ENCODE results near the gene NUDT19. TPM values are rescaled to one million over a fixed set of nuclear protein-coding genes. Genes with fewer than 3 reads are reported as not detected.

NUDT19 gene
- total and polyA plus RNA-seq, 2 donors (not counting 3 experiments of a cell fraction or from before 2014, with no cell fraction given): 6.6 to 14.0 TPM

DNA sequence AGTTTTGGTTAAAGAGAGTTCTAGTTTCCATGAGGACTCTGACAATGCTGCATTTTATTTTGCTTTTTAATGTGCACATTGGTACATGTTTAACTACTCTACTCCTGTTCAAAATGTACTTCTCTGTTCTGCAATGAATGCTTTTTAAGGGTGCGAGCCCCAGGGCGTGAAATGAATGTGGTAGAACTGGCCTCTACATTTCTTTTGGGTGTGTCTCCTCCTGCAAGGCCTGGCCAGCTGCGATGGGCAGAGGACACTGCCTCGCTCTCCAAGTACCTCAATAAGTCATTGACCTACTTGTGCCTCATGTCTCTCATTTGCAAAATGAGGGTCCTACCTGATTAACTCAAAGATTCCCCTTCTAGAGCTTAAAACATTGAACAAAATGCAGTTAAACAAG is 9.3 kb upstream of the NUDT19 start:
- H3K36me3 ChIP-seq (ENCODE audit: control insufficient read depth in 2 of 2, extremely low read depth in 1 of 2, insufficient read depth in 2 of 2, low read length in 2 of 2): no peaks in the 10 kb centered on the region
- BruUV-seq (replicated peaks): no TSS peak
- H3K27me3 ChIP-seq (ENCODE audit: control insufficient read depth in 2 of 2, insufficient read depth in 2 of 2, low read length in 2 of 2): peaks cover 7 to 11% of the 10 kb centered on the region in 2 experiments
- H4K20me1 ChIP-seq (replicated peaks; ENCODE audit: control insufficient read depth, extremely low read depth, insufficient read depth, low read length): no peaks in the 10 kb centered on the region
- ChIA-PET CTCF (interaction anchor here (1.2 kb wide), 1 partner anchor 9 kb away, joined by 3 read pairs; no protein-coding TSS in a partner anchor), POLR2A (no interaction called here)
- no peaks in the 10 kb centered on the region for H3K79me2 ChIP-seq (ENCODE audit: control insufficient read depth, insufficient read depth, low read length)
- no peak overlapping the region for H3K27ac ChIP-seq (ENCODE audit: insufficient read depth, low read depth, low read length)
- H3K4me2 ChIP-seq (ENCODE audit: insufficient read depth, low read length): no peak overlapping the region
- H3K9me3 ChIP-seq (replicated peaks; ENCODE audit: control insufficient read depth, insufficient read depth, low read length): no peaks in the 10 kb centered on the region
- no peaks in the 10 kb centered on the region for H3K9me1 ChIP-seq (replicated peaks; ENCODE audit: control insufficient read depth, extremely low read depth, insufficient read depth, low read length)
- intact Hi-C loops (cut with micrococcal nuclease): no loop called here
- dilution Hi-C loops (cut with MboI; ENCODE audit: extremely low pct_ligation_motif_present, low sequenced_read_pairs): no loop called here
- TF ChIP-seq JUN (IDR thresholded peaks at IDR 0.05; ENCODE audit: borderline replicate concordance, insufficient read depth, insufficient read length, low read depth) (no peak), FOS (IDR thresholded peaks at IDR 0.05; ENCODE audit: borderline replicate concordance, insufficient read depth, low read length) (no peak), POLR2A (IDR thresholded peaks at IDR 0.05; ENCODE audit: low read depth, low read length) (no peak), MAX (IDR thresholded peaks at IDR 0.05; ENCODE audit: insufficient read depth, insufficient read length) (no peak), EZH2 (IDR thresholded peaks at IDR 0.05; ENCODE audit: borderline replicate concordance, low read depth, low read length, severe bottlenecking) (no peak)
- no peaks in the 10 kb centered on the region for H3K4me1 ChIP-seq (ENCODE audit: control insufficient read depth, extremely low read depth, insufficient read depth, low read length)
- FAIRE-seq: no peak
- DNase-seq (ENCODE audit: low read depth, low spot score): no peak
- no peak overlapping the region for H3K9ac ChIP-seq (replicated peaks; ENCODE audit: extremely low read depth, insufficient read depth, low read length)
- H3K4me3 ChIP-seq (replicated peaks in 1 of 3; ENCODE audit: insufficient read depth in 1 of 3, low read depth in 1 of 3, low read length in 3 of 3): no peak overlapping the region
- no peak overlapping the region for H2AFZ ChIP-seq (ENCODE audit: low read depth, low read length)

- no peaks in the 10 kb centered on the region for H3K9me3 ChIP-seq (replicated peaks; ENCODE audit: control insufficient read depth, insufficient read depth, low read length)
- intact Hi-C loops (cut with micrococcal nuclease) (no loop called here), dilution Hi-C loops (cut with MboI; ENCODE audit: extremely low pct_ligation_motif_present, low sequenced_read_pairs) (no loop called here)
- TF ChIP-seq FOS (IDR thresholded peaks at IDR 0.05; ENCODE audit: borderline replicate concordance, insufficient read depth, low read length) (no peak), GATA2 (IDR thresholded peaks at IDR 0.05; ENCODE audit: insufficient read depth, insufficient read length, low read depth, low read length) (no peak), MYC (IDR thresholded peaks at IDR 0.05; ENCODE audit: low read depth, low read length) (no peak), POLR2A (IDR thresholded peaks at IDR 0.05; ENCODE audit: low read depth, low read length) (no peak), JUN (IDR thresholded peaks at IDR 0.05; ENCODE audit: borderline replicate concordance, insufficient read depth, insufficient read length, low read depth) (no peak), POLR2AphosphoS5 (IDR thresholded peaks at IDR 0.05; ENCODE audit: insufficient read depth, low read depth, low read length) (no peak), MAX (IDR thresholded peaks at IDR 0.05; ENCODE audit: insufficient read depth, insufficient read length) (no peak), EZH2 (IDR thresholded peaks at IDR 0.05; ENCODE audit: borderline replicate concordance, low read depth, low read length, severe bottlenecking) (no peak)
- TF ChIP-seq, protein P1, sequence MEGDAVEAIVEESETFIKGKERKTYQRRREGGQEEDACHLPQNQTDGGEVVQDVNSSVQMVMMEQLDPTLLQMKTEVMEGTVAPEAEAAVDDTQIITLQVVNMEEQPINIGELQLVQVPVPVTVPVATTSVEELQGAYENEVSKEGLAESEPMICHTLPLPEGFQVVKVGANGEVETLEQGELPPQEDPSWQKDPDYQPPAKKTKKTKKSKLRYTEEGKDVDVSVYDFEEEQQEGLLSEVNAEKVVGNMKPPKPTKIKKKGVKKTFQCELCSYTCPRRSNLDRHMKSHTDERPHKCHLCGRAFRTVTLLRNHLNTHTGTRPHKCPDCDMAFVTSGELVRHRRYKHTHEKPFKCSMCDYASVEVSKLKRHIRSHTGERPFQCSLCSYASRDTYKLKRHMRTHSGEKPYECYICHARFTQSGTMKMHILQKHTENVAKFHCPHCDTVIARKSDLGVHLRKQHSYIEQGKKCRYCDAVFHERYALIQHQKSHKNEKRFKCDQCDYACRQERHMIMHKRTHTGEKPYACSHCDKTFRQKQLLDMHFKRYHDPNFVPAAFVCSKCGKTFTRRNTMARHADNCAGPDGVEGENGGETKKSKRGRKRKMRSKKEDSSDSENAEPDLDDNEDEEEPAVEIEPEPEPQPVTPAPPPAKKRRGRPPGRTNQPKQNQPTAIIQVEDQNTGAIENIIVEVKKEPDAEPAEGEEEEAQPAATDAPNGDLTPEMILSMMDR (IDR thresholded peaks at IDR 0.05; ENCODE audit: extremely low read depth in 1 of 2, insufficient read depth in 1 of 2, low read depth in 1 of 2, low read length in 2 of 2): no peak
- H3K4me2 ChIP-seq (ENCODE audit: insufficient read depth, low read length): no peak overlapping the region
- BruUV-seq (replicated peaks): no TSS peak
- no peak overlapping the region for H3K9ac ChIP-seq (replicated peaks; ENCODE audit: extremely low read depth, insufficient read depth, low read length)
- H2AFZ ChIP-seq (ENCODE audit: low read depth, low read length): no peak overlapping the region
- DNase-seq (ENCODE audit: low read depth, low spot score) (no peak), FAIRE-seq (no peak)
- H3K4me1 ChIP-seq (ENCODE audit: control insufficient read depth, extremely low read depth, insufficient read depth, low read length): peaks cover 5% of the 10 kb centered on the region
- no peak overlapping the region for H3K27ac ChIP-seq (ENCODE audit: insufficient read depth, low read depth, low read length)
- H3K4me3 ChIP-seq (replicated peaks in 1 of 3; ENCODE audit: insufficient read depth in 1 of 3, low read depth in 1 of 3, low read length in 3 of 3): no peak overlapping the region
- peaks cover 2% of the 10 kb centered on the region for H3K79me2 ChIP-seq (ENCODE audit: control insufficient read depth, insufficient read depth, low read length)
- H3K9me1 ChIP-seq (replicated peaks; ENCODE audit: control insufficient read depth, extremely low read depth, insufficient read depth, low read length): no peaks in the 10 kb centered on the region
- H4K20me1 ChIP-seq (replicated peaks; ENCODE audit: control insufficient read depth, extremely low read depth, insufficient read depth, low read length): no peaks in the 10 kb centered on the region
- no peaks in the 10 kb centered on the region for H3K36me3 ChIP-seq (ENCODE audit: control insufficient read depth in 2 of 2, extremely low read depth in 1 of 2, insufficient read depth in 2 of 2, low read length in 2 of 2)
- CTCF ChIA-PET: no interaction called here
- H3K27me3 ChIP-seq (ENCODE audit: control insufficient read depth in 2 of 2, insufficient read depth in 2 of 2, low read length in 2 of 2): peaks cover 0 to under 1% of the 10 kb centered on the region in 2 experiments
- POLR2A ChIA-PET: no interaction called here
These were observed 4.7 kb upstream of the NUDT19 start for GRCh38 chr19:32686847-32687475.
